HG02938 (cell line): ENCODE measurements around the gene B3GNT7.
A peak's percentile ranks its signal among the peaks of the same experiment; 100 is the strongest.
"Not testable (repeated sequence)": the region's sequence is repeated elsewhere in the genome, so short reads cannot be mapped to it uniquely, and the experiment has no call there.

Experiments
- ATAC-seq: cut with Tn5 transposase; IDR thresholded peaks from one replicate; pipeline ENCODE4 v1.9.1; 2021; ENCODE audit warnings: mild to moderate bottlenecking, moderate library complexity; ENCODE audit not compliant: unreplicated experiment

B3GNT7 gene

GRCh38 chr2:231399853-231400680, 4.6 kb downstream of the B3GNT7 start:
- no peak for ATAC-seq

- not testable (repeated sequence) for ATAC-seq
Measured at GRCh38 chr2:231400681-231401080, 5.2 kb downstream of the B3GNT7 start.

- ATAC-seq = not testable (repeated sequence)
Measured at GRCh38 chr2:231401101-231401500, 5.6 kb downstream of the B3GNT7 start.

DNA sequence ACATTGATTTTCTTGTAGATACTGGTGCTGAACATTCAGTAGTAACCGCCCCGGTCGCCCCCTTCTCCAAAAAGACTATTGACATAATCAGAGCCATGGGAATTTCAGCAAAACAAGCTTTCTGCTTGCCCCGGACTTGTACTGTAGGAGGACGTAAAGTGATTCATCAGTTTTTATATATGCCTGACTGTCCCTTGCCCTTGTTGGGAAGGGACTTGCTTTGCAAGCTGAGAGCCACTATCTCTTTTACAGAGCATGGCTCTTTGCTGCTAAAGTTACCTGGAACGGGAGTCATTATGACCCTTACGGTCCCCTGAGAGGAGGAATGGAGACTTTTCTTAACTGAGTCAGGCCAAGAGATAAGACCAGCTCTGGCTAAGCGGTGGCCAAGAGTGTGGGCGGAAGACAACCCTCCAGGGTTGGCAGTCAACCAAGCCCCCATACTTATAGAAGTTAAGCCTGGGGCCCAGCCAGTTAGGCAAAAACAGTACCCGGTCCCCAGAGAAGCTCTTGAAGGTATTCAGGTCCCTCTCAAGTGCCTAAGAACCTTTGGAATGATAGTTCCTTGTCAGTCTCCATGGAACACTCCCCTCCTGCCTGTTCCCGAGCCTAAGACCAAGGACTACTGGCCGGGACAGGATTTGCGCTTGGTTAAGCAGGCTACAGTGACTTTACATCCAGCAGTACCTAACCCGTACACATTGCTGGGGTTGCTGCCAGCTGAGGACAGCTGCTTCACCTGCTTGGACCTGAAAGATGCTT, 8.1 kb downstream of the B3GNT7 start:
- ATAC-seq = not testable (repeated sequence)

DNA sequence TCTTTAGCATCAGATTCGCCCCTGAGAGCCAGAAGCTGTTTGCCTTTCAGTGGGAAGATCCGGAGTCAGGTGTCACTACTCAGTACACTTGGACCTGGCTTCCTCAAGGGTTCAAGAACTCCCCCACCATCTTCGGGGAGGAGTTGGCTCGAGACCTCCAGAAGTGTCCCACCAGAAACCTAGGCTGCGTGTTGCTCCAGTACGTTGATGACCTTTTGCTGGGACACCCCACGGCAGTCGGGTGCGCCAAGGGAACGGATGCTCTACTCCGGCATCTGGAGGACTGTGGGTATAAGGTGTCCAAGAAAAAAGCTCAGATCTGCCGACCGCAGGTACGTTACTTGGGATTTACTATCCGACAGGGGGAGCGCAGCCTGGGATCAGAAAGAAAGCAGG, 8.7 kb downstream of the B3GNT7 start:
- ATAC-seq = not testable (repeated sequence)

DNA sequence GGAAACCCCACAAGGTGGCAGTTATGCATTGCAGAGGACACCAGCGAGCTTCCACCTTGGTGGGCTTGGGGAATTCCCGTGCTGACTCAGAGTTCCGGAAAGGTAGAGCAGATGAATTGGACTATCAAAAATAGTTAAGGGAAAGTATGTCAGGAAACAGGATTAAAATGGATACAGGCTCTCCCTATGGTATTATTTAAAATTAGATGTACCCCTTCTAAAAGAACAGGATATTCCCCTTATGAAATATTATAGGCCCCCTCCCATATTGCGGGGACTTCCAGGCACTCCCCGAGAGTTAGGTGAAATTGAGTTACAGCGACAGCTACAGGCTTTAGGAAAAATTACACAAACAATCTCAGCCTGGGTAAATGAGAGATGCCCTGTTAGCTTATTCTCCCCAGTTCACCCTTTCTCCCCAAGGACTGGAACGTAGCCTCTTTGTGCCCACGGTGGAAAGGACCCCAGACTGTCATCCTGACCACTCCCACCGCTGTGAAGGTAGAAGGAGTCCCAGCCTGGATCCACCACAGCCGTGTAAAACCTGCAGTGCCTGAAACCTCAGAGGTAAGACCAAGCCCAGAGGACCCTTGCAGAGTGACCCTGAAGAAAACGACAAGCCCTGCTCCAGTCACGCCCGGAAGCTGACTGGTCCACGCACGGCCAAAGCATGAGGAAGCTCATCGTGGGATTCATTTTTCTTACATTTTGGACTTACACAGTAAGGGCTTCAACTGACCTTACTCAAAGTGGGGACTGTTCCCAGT, 10.3 kb downstream of the B3GNT7 start:
- ATAC-seq = not testable (repeated sequence)

GRCh38 chr2:231407686-231408085, 12.2 kb downstream of the B3GNT7 start:
- ATAC-seq = not testable (repeated sequence)

DNA sequence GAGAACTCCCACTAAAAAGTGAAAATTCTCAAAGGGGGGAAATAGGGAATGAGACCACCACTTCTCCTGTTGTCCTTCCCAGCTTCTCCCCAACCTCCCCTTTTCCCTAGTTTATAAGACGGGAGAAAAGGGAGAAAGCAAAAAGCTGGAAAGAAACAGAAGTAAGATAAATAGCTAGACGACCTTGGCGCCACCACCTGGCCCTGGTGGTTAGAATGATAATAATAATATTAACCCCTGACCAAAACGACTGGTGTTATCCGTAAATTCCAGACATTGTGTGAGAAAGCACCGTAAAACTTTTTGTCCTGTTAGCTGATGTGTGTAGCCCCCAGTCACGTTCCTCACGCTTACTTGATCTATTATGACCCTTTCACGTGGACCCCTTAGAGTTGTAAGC, 12.8 kb downstream of the B3GNT7 start:
- ATAC-seq = not testable (repeated sequence)

DNA sequence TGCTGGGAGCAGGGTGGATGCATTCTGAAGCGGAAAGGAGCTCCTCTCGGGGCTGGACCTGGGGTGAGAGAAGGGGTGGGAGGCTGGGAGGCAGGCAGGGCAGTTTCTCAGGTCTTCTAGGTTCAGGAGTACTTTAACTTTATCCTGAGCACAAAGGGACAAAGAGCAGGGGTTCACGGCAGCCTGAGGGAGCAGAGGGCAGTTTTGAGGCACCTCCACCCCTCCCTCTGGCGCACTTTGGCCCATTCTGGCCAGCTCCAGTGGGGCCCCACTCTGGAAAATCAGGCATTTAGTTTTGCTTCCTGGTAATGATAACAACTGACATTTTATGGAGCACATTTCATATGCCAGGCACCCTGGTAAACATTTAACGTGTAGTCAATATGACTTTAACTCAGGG, 14.3 kb downstream of the B3GNT7 start:
- no peak for ATAC-seq

GRCh38 chr2:231410293-231411004, 14.9 kb downstream of the B3GNT7 start:
- ATAC-seq = no peak

- no peak for ATAC-seq
Measured at GRCh38 chr2:231411237-231411636, 15.7 kb downstream of the B3GNT7 start.

DNA sequence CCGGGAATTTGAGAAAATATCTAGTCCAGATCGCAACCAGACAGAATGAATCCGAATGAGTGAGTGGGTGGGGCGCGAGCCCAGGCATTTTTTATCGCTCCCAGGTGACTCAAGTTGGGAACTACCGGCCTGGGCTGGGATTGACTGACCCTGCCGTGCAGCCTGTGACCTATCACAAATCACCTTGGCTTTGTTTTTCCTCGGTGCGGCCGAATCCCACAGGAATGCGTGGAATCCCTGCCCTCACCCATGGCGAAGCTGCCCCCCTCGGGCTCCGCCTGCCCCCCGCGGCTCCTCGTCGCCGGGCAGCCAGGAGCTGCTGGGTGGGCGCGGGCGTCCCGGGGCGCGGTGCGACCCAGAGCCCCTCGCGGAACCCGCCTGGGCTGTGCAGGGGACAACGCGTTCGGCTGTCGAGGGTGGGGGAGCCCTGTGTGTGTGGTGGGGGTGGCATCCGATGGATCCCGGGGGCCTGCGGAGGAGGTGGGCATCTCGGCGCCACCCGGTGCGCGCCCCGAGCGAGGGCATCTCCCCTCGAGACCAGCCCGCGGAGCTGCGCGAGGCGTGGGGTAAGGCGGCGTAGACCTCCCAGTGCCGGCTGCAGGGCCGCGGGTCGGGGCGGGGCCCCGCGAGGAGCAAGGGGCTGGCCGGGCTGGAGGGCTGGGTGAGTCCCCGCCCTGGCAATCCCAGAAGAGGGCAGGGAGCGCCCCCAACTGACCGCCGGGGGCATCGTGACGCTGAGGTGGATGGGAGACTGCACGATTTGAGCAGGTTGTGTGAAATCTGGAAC, 16.5 kb downstream of the B3GNT7 start:
- peak; percentile 94 for ATAC-seq

GRCh38 chr2:231412618-231412963, 17.1 kb downstream of the B3GNT7 start:
- ATAC-seq = no peak

GRCh38 chr2:231413456-231413855, 17.9 kb downstream of the B3GNT7 start:
- ATAC-seq = no peak

- ATAC-seq = no peak
Measured at GRCh38 chr2:231413921-231414476, 18.5 kb downstream of the B3GNT7 start.

- no peak for ATAC-seq
Measured at GRCh38 chr2:231415029-231415428, 19.5 kb downstream of the B3GNT7 start.

GRCh38 chr2:231418820-231419640, 23.5 kb downstream of the B3GNT7 start:
- no peak for ATAC-seq

DNA sequence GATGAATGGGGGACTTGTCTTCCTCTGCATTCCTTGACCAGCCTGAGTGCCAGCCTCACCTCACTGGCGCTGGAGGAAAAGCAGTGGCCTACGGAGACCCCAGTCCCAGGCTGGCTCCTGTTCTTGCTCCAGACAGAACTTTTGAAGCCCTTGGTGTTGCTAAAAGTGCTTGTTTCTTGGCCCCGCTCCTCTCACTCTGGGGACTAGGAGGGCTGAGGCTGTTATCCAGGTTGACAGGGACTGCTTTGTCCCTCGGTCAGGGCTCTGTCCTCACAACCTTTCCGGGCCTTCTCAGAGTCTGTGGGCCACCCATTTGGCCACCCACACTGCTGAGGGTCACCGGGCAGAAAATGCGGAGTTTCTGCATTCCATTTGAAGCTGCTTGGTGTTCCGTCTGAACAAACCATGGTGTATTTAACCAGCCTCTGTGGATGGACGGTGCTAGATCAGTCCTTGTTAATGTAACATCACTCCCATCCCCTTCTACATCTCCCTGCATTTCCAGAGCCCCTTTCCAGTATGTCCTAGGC, 25.6 kb downstream of the B3GNT7 start:
- no peak for ATAC-seq

DNA sequence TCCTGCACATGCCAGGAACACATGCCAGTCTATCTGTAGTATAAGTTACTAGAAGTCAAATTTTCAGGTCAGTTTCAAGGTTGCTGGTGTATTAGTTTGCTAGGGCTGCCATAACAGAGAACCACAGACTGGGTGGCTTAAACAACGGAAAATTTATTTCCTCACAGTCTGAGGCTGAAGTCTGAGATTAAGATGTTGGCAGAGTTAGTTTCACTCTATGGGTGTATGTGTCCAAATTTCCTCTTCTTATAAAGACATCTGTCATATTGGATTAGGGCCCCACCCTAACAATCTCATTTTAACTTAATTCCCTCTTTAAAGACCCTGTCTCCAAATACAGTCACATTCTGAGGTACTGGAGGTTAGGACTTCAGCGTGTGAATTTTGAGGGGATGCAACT, 26.5 kb downstream of the B3GNT7 start:
- no peak for ATAC-seq
